HG02943 (cell line): ENCODE results near the gene FARP1.

Experiments
- ATAC-seq: cut with Tn5 transposase; IDR thresholded peaks from one replicate; pipeline ENCODE4 v1.9.1; 2021; ENCODE audit warnings: mild to moderate bottlenecking, low read depth, moderate library complexity; ENCODE audit not compliant: unreplicated experiment

Gene FARP1

GRCh38 chr13:98374750-98375149 is 231.9 kb downstream of the FARP1 start:
- ATAC-seq = no peak

DNA sequence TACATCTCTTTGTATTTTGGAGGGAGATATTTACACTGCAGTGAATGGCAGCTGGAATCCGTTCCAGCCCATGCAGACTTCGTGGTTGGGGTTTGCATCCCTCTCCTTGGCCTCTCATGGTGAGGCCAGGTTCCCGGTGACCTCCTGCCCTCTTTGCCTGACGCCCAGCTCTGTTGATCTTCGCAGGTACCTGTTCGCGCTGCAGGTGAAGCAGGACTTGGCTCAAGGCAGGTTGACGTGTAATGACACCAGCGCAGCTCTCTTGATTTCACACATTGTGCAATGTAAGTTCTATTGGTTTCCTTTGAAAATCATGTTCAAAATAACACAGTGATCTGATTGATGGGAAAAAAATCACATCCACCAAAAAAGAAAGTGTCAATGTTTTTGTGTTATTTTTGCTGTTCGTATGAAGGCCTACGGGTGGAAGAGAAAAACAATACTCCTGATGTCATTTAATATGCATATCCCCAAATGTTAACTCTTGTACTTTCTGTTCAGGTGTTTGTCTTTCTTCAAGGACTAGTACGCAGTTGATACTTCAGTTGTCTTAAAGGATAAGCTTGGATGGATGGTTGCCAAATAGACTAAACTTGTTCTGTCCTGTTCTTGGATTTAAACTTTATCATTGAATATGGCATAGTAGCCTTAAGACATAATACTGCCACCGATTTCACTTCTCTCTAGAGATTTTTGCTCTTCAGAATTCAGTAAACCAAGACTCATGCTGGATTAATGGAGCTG is 234.9 kb downstream of the FARP1 start:
- ATAC-seq = no peak

GRCh38 chr13:98384739-98385138 is 241.8 kb downstream of the FARP1 start:
- no peak for ATAC-seq

DNA sequence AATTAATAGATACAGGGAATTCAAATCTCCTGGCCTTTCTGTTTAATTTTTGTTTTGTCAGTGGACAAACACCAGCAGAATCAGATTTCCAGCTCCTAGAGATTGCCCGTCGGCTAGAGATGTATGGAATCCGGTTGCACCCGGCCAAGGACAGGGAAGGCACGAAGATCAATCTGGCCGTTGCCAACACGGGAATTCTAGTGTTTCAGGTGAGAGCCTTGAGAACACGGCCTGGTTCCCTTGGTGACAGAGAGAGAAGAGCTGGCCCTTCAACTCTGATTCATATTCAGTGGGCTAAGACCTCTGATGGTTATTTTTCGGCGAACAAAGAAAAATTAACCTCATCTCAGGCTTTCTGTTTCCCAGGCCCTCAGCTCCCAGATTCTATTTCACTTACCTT is 242.7 kb downstream of the FARP1 start:
- ATAC-seq = no peak

- no peak for ATAC-seq
Measured at GRCh38 chr13:98386637-98387036, 243.7 kb downstream of the FARP1 start.

DNA sequence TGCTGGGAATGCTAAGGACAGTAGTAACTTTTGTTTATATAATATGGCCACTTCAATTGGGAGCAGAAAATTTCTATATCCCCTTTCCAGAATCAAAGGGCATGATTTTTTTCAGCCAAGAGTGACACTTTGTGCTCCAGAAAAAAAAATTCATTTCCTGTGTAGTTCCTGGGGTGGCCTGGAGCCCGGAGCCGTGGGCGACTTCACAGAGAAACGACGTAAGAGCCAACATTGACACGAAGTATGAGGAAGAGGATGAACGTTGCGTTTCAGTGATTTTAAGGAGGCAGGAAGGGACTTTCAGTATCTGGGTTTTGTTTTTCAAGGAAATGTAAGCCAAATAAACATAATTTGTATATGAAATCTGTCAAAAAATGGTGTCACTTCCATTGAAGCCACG is 246.4 kb downstream of the FARP1 start:
- ATAC-seq = no peak

GRCh38 chr13:98390086-98390715 is 247.3 kb downstream of the FARP1 start:
- ATAC-seq = no peak

DNA sequence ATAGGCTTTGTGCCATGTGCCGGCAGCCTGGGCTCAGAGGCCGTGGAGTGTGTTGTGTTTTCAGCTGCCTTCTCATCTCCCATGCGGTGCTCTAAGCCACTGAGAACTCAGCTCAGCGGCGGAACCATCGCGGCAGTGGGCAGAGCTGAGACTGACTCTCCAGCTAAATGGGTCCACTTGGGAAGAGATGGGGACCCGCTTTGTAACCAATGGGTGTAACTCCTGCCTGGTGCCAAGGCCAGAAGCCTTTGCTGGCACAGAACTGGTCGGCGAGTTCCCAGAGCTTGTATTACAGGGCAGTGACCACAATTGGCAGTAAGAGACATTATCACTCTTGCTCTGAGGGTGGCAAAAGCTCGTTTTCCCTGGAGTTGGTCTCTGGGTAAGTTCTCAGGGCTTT is 251.0 kb downstream of the FARP1 start:
- no peak for ATAC-seq

GRCh38 chr13:98394820-98395510 is 252.1 kb downstream of the FARP1 start:
- ATAC-seq = no peak

- ATAC-seq = no peak
Measured at GRCh38 chr13:98396071-98396710, 253.3 kb downstream of the FARP1 start.

DNA sequence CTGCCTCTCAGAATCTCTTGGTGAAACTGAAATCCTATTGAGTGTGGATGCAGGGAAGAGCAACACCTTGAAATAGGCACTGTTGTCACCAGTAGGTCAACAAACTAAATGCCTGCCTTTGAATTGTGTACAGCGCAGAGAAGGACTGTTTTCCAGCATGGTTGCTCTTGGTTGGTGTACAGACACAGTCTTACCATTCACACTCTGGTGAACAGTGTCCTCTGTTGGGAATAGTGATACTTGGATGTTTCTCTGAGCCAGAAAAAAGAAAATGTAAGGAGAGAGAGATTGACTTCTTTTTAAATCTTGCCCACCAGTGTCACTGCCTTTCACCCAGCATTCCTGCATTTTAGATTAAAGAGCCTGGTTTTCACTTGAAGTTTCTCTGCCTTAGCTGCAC is 254.3 kb downstream of the FARP1 start:
- no peak for ATAC-seq

- ATAC-seq = no peak
Measured at GRCh38 chr13:98397861-98398260, 255.0 kb downstream of the FARP1 start.

- no peak for ATAC-seq
Measured at GRCh38 chr13:98398581-98398980, 255.7 kb downstream of the FARP1 start.

- no peak for ATAC-seq
Measured at GRCh38 chr13:98399756-98400155, 256.9 kb downstream of the FARP1 start.

- ATAC-seq = no peak
Measured at GRCh38 chr13:98401934-98402333, 259.0 kb downstream of the FARP1 start.

DNA sequence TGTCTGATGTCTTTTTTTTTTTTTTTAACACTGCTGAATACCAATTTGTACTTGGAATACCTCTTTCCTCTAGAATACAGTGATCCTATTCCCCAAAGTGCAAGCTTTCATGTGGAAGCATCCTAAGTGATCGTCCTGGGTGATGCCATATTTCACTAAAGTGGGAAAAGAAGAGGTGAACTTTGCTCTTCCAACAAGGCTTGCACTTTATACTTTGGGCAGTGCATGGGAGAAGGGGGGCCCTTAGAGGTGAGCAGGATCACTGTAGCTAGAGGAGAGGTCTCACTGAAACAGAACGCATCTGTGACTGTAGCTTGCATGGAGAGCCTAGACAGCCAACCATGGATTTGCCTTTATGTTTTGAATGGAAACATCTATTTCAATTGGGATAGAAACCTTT is 260.2 kb downstream of the FARP1 start:
- no peak for ATAC-seq

DNA sequence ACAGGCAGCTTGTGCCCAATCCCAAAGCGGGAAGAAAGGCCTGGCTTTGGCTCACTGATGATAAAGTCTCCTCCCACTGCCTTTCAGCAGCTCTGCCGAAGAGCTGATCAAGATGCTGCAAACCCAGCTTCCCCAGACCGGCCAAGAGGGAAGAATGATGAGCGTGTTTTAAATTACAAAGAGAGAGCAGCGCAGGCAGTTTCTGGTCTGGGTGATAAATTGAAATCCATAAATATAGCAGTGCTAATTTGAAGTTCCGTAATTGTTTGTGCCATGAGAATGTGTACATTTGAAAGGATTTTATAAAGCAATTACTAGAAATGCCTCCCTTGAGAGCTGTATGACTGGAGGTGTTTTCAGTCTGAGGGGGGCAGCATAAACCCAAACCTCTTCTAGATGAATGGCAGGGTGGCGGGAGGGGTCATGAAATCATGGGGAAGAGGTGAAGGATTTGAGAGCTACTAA is 262.2 kb downstream of the FARP1 start:
- ATAC-seq = no peak

DNA sequence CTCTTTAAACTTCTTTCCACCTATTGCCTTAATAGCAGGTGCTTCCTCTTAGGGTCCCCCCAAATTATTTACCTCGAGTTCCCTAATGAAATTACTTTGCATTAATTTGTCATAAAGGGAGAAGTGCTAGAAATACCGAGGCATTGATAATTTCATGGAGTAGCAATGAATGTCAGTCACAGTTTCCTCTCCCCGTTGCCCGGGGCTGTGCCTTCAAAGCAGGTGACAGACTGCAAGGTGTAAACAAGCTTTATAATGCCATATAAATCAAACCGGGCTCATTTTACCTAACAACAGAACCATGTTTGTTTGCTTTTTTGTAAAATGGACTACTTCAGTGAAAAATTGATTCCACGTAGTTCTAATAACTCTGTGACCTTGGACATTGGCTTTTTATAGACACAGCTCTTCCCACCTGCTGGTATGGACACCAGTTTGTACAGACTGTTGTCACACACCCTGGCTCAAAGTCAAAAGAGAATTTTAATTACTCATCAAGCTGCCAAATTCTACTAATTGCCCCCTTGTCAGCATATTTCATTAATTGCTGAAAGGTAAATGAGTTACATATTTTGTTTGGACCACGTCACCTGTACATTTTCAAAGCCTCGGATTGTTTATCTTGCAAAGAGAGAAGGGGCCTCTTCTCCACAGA is 262.9 kb downstream of the FARP1 start:
- ATAC-seq = no peak

- no peak for ATAC-seq
Measured at GRCh38 chr13:98406427-98406826, 263.5 kb downstream of the FARP1 start.

- no peak for ATAC-seq
Measured at GRCh38 chr13:98406971-98407370, 264.1 kb downstream of the FARP1 start.

GRCh38 chr13:98407575-98407974 is 264.7 kb downstream of the FARP1 start:
- ATAC-seq = no peak
